Mesenchymal stem cell (in vitro differentiated cells and primary cell): ENCODE measurements around the gene CLASP2. TPM values are rescaled to one million over a fixed set of nuclear protein-coding genes. Genes with fewer than 3 reads are reported as not detected.

Experiments
- small RNA-seq: library from polyadenylated mRNA; stranded (forward); fragments of <200 nt; extraction: miRNeasy Mini kit (QIAGEN cat#:217004); gene quantifications from one replicate; pipeline ENCODE3, GENCODE V24; 2013; ENCODE audit warnings: low read depth

CLASP2 gene

Small RNA genes within 50 kb of the gene (small RNA-seq; reads per million reads assigned to genes)
- not detected for gene COX6CP10
- gene RNA5SP128, result not detected
